HG02840 (cell line): ENCODE data around the gene NKAIN1.
"Not testable (repeated sequence)": the region's sequence is repeated elsewhere in the genome, so short reads cannot be mapped to it uniquely, and the experiment has no call there.

Experiments
- ATAC-seq: cut with Tn5 transposase; IDR thresholded peaks from one replicate; pipeline ENCODE4 v1.9.1; 2021; ENCODE audit warnings: mild to moderate bottlenecking, moderate library complexity, moderate number of reproducible peaks; ENCODE audit not compliant: unreplicated experiment, low FRiP score

Gene NKAIN1

DNA sequence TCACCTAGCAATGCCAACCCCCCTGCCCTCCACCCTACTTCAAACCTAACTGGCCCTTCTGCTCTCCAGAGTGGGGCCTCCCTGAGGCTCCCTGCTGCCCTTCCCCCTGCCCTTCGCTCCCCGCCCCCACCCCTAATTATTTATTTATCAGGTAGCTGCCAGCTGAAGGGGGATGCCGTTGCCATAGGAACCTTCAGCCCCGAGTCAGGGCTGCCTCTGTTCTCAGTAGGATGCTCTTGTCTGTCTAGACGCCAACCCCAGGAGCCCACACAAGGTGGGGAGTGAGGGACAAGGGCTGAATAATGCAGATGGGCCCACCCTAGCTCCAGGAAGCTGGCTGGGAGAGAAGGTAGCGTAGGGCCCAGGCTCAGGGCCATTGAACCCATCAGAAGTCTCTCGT is 41.1 kb downstream of the NKAIN1 start:
- no peak for ATAC-seq

GRCh38 chr1:31198150-31198549 is 41.5 kb downstream of the NKAIN1 start:
- no peak for ATAC-seq

GRCh38 chr1:31196685-31197084 is 43.0 kb downstream of the NKAIN1 start:
- ATAC-seq: no peak

DNA sequence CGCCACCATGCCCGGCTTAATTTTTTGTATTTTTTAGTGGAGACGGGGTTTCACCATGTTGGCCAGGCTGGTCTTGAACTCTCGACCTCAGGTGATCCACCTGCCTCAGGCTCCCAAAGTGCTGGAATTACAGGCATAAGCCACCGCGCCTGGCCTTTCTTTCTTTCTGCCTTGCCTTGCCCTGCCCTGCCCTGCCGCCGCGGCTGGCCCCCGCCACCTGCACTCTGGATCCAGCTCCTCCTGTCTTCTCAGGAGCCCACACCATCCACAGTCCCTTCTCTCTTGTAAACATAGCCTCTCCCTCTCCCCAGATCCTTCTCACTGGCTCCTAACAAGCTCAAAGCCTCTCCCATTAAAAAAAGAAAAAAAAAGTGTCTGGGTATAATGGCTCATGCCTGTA is 44.4 kb downstream of the NKAIN1 start:
- not testable (repeated sequence) for ATAC-seq

- ATAC-seq: no peak
Observed at GRCh38 chr1:31193729-31194128, 46.0 kb downstream of the NKAIN1 start.

DNA sequence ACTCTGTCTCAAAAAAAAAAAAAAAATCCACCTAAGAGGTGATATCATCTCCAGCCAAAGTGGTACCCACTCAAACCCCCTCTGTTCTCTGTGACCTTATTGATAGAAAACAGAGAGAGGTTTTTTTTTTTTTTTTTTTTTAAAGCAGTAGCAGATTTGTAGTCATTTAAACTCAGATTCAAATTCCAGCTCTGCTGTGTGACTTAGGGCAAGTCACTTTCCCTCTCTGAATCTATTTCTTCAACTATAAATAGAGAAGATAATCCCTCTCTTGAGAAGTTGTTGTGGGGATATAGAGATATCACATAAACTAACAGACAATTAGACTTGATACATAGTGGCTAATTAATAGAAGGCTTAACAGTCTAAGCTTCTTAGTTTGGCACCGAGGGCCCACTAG is 48.4 kb downstream of the NKAIN1 start:
- ATAC-seq: no peak

- no peak for ATAC-seq
Observed at GRCh38 chr1:31189696-31190674, 49.7 kb downstream of the NKAIN1 start.

DNA sequence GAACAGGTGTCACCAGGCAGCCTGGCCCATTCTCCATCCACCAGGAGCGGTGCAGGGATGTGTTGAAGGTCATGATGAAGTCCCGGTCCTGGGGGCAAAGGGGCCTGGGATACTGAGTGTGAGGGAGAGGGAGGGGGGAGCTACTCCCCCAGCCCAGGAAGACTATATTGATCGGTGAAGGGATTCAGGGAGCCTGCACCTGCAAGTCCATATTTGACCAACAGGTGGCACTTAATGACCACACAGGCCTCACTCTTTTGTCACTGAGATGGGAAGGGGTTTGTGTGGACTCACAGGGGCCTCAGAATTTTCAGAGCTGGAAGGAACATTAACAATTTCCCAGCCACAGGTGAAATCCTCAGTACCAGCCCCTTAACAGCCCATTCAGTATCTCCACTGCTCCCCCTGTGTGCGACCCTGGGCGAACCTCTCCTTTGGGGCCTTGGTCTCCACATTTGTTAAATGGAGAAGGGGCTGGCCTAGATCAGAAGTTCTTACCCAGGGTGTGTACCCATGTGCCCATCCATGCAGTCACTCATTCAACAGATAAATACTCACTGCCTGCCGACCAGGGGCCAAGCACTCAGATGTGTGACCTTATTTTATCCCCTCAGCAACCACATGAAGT is 55.6 kb downstream of the NKAIN1 start:
- no peak for ATAC-seq

- ATAC-seq: no peak
Observed at GRCh38 chr1:31183126-31183525, 56.6 kb downstream of the NKAIN1 start.

GRCh38 chr1:31182352-31182751 is 57.3 kb downstream of the NKAIN1 start:
- no peak for ATAC-seq

DNA sequence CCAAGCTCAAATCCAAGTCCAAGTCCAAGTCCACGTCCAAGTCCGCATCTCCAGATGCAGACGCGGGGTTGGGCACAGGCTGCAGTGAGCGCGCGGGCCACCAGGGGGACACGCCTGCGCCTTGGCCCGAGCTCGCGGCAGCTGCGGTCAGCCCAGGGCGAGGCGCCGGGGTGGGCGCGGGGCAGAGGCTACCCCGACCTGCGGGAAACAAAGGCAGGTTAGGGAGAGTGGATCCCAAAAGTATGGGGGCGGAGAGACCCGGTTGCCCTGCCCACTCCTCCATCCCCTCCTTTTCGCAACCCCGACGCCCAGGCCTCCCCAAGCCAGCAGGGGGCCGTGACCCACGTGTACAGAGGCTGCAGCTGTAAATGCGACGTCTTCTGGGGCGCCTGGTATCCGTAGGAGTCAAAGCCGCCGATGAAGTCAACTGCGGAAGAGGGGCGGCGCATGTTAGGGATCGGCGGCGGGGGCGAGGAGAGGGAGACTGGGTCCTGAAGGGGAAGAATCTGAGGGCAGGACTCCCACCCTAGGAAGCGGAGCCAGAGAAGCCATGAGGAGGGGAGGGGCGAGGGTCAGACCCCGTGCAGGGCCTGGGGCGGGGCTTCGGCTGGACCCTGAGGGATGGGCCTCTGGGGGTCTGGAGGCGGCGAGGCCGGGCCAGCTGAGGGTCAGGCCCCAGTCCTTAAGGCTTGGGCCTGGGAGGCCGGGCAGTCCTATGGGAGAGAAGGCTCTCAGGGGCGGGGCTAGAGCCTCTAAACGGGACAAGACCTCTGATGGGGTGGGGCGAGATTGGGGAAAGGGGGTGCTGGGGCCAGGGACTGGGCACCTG is 58.0 kb downstream of the NKAIN1 start:
- ATAC-seq: no peak

- no peak for ATAC-seq
Observed at GRCh38 chr1:31180338-31180737, 59.3 kb downstream of the NKAIN1 start.

DNA sequence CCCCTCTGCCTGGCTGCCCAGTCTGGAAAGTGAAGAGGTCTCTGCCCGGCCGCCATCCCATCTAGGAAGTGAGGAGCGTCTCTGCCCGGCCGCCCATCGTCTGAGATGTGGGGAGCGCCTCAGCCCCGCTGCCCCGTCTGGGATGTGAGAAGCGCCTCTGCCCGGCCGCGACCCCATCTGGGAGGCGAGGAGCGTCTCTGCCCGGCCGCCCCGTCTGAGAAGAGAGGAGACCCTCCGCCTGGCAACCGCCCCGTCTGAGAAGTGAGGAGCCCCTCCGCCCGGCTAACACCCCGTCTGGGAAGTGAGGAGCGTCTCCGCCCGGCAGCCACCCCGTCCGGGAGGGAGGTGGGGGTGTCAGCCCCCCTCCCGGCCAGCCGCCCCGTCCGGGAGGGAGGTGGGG is 63.4 kb downstream of the NKAIN1 start:
- ATAC-seq: not testable (repeated sequence)

DNA sequence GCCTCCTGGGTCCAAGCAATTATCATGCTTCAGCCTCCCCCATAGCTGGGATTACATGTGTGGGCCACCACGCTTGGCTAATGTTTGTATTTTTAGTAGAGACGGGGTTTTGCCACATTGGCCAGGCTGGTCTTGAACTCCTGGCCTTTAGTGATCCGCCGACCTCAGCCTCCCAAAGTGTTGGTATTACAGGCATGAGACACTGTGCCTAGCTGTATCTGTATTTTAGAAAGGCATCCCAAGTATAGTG is 69.3 kb downstream of the NKAIN1 start:
- no peak for ATAC-seq

DNA sequence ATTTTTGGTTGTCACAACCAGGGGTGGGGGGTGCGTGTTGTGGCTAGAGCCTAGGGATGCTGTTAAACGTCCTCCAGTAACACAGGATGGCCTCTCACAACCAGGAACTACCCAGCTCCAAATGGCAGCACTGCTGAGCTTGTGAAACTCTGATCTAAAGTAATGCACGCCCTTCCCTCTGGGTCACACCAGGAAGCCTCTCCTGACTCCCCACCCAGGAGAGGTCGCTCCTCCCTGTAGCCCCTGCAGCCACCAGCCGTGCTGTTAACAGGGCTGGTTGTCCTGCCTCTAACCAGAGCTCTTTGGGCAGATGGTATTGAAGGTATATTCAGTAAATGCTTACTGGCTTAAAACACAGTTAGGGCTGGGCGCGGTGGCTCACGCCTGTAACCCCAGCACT is 73.2 kb downstream of the NKAIN1 start:
- ATAC-seq: no peak

DNA sequence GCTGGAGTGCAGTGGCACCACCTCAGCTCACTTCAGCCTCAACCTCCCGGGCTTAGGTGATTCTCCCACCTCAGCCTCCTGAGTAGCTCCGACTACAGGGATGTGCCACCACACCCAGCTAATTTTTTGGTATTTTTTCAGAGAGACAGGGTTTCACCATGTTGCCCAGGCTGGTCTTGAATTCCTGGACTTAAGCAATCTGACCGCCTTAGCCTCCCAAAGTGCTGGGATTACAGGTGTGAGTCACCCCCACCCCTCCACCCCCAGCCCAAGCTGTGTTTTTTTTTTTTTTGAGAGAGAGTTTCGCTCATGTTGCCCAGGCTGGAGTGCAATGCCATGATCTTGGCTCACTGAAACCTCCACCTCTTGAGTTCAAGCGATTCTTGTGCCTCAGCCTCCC is 75.4 kb downstream of the NKAIN1 start:
- ATAC-seq: no peak

DNA sequence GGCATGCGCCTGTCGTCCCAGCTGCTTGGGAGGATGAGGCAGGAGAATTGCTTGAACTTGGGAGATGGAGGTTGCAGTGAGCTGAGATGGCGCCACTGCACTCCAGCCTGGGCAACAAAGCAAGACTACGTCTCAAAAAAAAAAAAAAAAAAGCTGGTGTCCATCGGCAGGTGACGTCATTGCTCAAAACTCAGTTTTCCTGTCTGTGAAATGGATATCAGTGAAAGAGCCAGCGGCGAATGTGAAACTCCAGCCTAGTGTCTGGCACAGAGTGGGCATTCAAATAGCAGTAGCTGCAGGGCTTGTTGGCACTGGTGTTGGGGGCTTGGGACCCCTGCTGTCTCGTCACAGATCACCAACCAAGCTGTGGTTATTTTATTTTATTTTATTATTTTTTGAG is 75.8 kb downstream of the NKAIN1 start:
- ATAC-seq: no peak

DNA sequence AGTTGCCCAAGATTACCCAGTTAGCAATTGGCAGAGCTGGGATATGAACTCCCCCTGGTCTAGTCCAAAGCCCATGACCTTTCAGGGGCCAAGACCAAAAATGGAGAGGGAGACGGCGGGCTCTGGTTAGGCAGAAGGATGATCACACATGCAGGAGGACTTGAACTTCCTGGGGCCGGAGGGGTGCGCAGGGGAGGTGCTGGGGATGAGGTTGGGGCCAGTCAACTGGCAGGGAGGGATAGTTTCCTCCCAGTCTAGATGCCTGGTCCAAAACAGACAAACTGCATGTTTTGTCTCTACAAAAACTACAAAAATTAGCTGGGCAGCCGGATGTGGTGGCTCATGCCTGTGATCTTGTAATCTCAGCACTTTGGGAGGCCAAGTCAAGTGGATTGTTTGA is 78.1 kb downstream of the NKAIN1 start:
- ATAC-seq: no peak

- no peak for ATAC-seq
Observed at GRCh38 chr1:31159869-31160611, 79.6 kb downstream of the NKAIN1 start.

- no peak for ATAC-seq
Observed at GRCh38 chr1:31159323-31159722, 80.4 kb downstream of the NKAIN1 start.
